Left lung (tissue), 10 donors: ENCODE results near the gene FSD1L. TPM values are rescaled to one million over a fixed set of nuclear protein-coding genes. Genes with fewer than 3 reads are reported as not detected.

Source experiments
- ATAC-seq: fragments of 200-7000 bp; cut with Tn5 transposase; one replicate; pipeline ENCODE4 v1.9.1; 2020; ENCODE audit warnings: moderate library complexity
- DNase-seq, 4 donors: peaks; one replicate each; pipeline ENCODE4 v3.0.0-alpha.2; 2013 to 2020
- H3K27ac ChIP-seq, 2 donors: fragments of 200-600 bp; sonication (generic) in 1 of 2; one replicate each; pipeline versions ENCODE4 v1.5.0 to v1.8.0; 2020 to 2021
- H3K27me3 ChIP-seq, 2 donors: fragments of 200-600 bp; sonication (generic) in 1 of 2; one replicate each; pipeline versions ENCODE4 v1.5.0 to v1.8.0; 2020 to 2021
- H3K36me3 ChIP-seq, 2 donors: fragments of 200-600 bp; sonication (generic) in 1 of 2; one replicate each; pipeline versions ENCODE4 v1.5.0 to v1.8.0; 2020 to 2021
- H3K4me1 ChIP-seq, 2 donors: fragments of 200-600 bp; one replicate each; pipeline ENCODE4 v1.8.0; 2021
- H3K4me3 ChIP-seq, 2 donors: fragments of 200-600 bp; sonication (generic) in 1 of 2; one replicate each; pipeline versions ENCODE4 v1.5.0 to v1.8.0; 2020 to 2021; ENCODE audit warnings: mild to moderate bottlenecking in 1 of 2
- H3K9me3 ChIP-seq, 2 donors: fragments of 200-600 bp; sonication (generic) in 1 of 2; one replicate each; pipeline versions ENCODE4 v1.5.0 to v1.8.0; 2020 to 2021
- intact Hi-C, 2 donors: fragments of 100-400 bp; cut with DNase I; formaldehyde crosslinking; loops; one replicate each; pipeline versions ENCODE4 v1.11.2 to v1.14.2; 2022
- polyA plus RNA-seq, 6 donors: library from polyadenylated mRNA; unstranded; fragments of 120-200 nt; gene quantifications; one replicate each; pipeline ENCODE4 v1.2.1, GENCODE V29; 2013; ENCODE audit not compliant: insufficient read length in 6 of 6
- total RNA-seq, 2 donors: library from RNA; stranded (reverse); fragmentation: NEBNext Ultra II Directional; extraction: Animal tissue kit (Norgen Biotek cat#: 25700); gene quantifications; one replicate each; pipeline ENCODE4 v1.2.1, GENCODE V29; 2021
- TF ChIP-seq, protein P1 (sequence below), 2 donors: fragments of 200-600 bp; sonication (generic) in 1 of 2; IDR thresholded peaks; one replicate each; pipeline versions ENCODE4 v1.5.0 to v1.8.0; 2021; ENCODE audit warnings: antibody characterized with exemption in 2 of 2
- donor health status: DM: no; HTN: yes; CAD: no.
- donor health status: DM: no; HTN: no; CAD: no.

Gene FSD1L
- total and polyA plus RNA-seq, 8 donors = 3.7 to 9.4 (median 7.1) TPM

DNA sequence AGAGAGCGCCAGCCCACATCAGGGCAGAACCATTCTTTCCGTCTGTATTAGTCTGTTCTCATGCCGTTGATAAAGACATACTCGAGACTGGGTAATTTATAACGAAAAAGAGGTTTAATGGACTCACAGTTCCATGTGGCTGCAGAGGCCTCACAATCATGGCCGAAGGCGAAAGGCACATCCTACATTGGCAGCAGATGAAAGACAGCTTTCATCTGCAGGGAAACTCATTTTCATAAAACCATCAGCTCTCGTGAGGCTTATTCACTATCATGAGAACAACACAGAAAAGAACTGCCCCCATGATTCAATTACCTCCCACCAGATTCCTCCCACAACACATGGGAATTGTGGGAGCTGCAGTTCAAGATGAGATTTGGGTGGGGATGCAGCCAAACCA, 4.7 kb upstream of the FSD1L start:
- Histone ChIP-seq H3K4me3 (no peak overlapping the region), H3K36me3 (no peaks in the 10 kb centered on the region), H3K4me1 (no peaks in the 10 kb centered on the region), H3K9me3 (no peaks in the 10 kb centered on the region), H3K27me3 (no peaks in the 10 kb centered on the region), H3K27ac (no peak overlapping the region)
- TF ChIP-seq, protein P1, sequence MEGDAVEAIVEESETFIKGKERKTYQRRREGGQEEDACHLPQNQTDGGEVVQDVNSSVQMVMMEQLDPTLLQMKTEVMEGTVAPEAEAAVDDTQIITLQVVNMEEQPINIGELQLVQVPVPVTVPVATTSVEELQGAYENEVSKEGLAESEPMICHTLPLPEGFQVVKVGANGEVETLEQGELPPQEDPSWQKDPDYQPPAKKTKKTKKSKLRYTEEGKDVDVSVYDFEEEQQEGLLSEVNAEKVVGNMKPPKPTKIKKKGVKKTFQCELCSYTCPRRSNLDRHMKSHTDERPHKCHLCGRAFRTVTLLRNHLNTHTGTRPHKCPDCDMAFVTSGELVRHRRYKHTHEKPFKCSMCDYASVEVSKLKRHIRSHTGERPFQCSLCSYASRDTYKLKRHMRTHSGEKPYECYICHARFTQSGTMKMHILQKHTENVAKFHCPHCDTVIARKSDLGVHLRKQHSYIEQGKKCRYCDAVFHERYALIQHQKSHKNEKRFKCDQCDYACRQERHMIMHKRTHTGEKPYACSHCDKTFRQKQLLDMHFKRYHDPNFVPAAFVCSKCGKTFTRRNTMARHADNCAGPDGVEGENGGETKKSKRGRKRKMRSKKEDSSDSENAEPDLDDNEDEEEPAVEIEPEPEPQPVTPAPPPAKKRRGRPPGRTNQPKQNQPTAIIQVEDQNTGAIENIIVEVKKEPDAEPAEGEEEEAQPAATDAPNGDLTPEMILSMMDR (IDR thresholded peaks at IDR 0.05) = no peak
- DNase-seq (no peak), ATAC-seq (no peak)
- intact Hi-C loops = no loop called here

DNA sequence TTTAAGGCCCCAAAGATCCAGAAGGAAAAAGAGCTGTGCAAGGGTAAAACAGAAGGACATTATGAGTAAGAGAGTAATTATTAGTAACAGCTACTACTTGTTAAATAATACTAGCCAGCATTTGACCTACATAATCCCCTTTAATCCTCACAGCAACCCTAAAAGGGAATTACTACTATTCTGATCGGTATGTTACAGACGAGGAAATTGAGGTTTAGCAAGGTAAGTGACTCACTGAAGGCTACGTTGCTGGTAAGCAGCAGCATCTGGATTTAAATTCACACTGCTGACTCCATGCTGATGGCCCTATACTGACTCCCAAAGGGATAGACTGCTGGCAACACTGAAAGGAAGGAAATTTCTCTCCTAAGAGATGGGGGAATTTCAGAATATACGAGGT, 3.7 kb upstream of the FSD1L start:
- H3K9me3 ChIP-seq = no peaks in the 10 kb centered on the region
- no peak overlapping the region for H3K4me3 ChIP-seq
- no peaks in the 10 kb centered on the region for H3K36me3 ChIP-seq
- peaks cover 0 to 8% of the 10 kb centered on the region in 2 donors for H3K4me1 ChIP-seq
- no peaks in the 10 kb centered on the region for H3K27me3 ChIP-seq
- TF ChIP-seq, protein P1 (IDR thresholded peaks at IDR 0.05) = no peak
- DNase-seq (no peak), ATAC-seq (no peak)
- no peak overlapping the region for H3K27ac ChIP-seq
- intact Hi-C loops = no loop called here

DNA sequence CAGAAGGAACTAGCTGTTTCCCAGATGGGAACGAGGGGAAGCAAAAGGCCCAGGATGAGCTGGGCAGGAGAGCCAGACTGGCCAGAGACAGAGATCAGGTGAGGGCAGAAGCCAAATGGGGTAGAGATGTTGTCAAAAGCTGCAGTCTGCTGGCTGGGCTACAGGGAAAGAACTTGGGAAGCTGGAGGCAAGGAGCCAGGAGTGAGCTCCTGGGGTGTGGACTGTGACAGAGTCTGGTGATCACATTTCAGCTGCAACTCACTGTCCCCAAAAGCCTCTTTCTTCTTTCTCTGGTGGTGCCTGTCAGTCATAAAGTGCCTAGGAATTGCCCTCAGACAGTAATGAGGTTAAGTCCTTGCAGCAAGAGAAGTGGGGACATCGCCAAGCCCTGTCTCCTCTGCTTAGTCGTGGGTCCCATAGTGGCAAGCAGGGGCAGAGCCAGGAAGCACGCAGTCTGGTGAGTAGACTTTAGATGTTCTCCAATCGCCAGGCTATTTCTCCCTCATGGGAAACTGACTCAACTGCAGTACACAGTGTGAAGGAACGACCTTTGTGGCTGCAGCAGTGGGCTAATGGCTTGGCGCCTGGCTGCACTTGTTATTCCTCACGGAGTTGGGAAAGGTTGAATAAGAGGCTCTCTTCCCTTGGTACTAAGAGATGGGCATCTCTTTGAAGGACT, 2.5 kb upstream of the FSD1L start:
- TF ChIP-seq, protein P1 (IDR thresholded peaks at IDR 0.05) = no peak
- intact Hi-C loops = no loop called here
- Histone ChIP-seq H3K27ac (no peak overlapping the region), H3K4me3 (no peak overlapping the region), H3K27me3 (no peaks in the 10 kb centered on the region), H3K4me1 (peaks cover 0 to 19% of the 10 kb centered on the region in 2 donors), H3K36me3 (no peaks in the 10 kb centered on the region), H3K9me3 (no peaks in the 10 kb centered on the region)
- ATAC-seq (no peak), DNase-seq (no peak)

DNA sequence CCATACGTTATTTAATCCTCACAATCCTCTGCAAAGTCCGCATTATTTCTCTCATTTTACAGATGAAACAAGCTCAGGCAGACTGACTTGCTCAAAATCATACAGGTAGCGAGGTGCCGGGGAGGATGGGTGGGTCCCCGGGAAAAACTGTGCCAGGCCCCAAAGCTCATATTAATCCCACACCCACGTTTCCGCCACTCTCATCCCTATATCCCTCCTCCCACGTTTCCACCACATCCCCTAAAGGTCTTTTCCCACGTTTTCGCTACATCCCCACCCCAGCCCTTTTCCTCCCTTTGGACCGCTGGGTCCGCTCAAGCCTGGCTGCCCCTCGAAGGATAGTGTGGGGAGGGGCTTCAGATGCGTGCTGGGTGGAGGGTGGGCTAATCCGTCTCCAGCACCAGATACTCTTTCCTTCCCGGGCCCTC, 434 bp upstream of the FSD1L start:
- TF ChIP-seq, protein P1 (IDR thresholded peaks at IDR 0.05) = no peak
- H3K4me3 ChIP-seq = peak overlapping the region; percentile 62 to 80
- ATAC-seq = no peak
- no peak for DNase-seq
- intact Hi-C loops = no loop called here
- no peaks in the 10 kb centered on the region for H3K9me3 ChIP-seq
- no peaks in the 10 kb centered on the region for H3K36me3 ChIP-seq
- no peaks in the 10 kb centered on the region for H3K27me3 ChIP-seq
- peak overlapping the region; percentile 60 to 73 for H3K27ac ChIP-seq
- peaks cover 0 to 19% of the 10 kb centered on the region in 2 donors for H3K4me1 ChIP-seq

DNA sequence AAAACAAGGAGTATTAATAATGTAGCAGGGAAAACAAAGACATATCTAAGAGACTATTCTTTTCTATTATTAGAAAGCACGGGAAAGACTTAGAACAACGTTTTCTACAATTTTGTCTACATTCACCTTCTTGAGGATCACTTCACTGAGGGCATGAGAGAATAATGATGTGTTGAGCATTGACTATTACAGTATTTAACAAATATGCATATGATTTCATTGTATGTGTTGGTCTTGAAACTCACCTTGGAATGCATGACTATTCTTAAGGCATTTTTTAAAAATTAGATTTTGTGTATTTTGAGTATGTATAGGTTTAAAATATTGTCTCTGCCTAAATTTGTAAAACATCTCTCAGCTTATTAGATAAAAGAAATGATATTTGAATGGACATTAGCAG, 1.2 kb downstream of the FSD1L start:
- TF ChIP-seq, protein P1 (IDR thresholded peaks at IDR 0.05) = no peak
- intact Hi-C loops = no loop called here
- H3K4me1 ChIP-seq = peaks cover 0 to 19% of the 10 kb centered on the region in 2 donors
- H3K4me3 ChIP-seq = peak overlapping the region in 1 of 2 donors; percentile 80
- no peaks in the 10 kb centered on the region for H3K27me3 ChIP-seq
- ATAC-seq = no peak
- H3K9me3 ChIP-seq = no peaks in the 10 kb centered on the region
- DNase-seq = no peak
- H3K36me3 ChIP-seq = no peaks in the 10 kb centered on the region
- H3K27ac ChIP-seq = no peak overlapping the region
